ENCODE measurements around the gene MTERF4.

- TF ChIP-seq YY1 (IDR thresholded peaks at IDR 0.05; ENCODE audit: insufficient read depth, insufficient replicate concordance, low read depth, low read length) (no peak), TMF1 (CRISPR knock-in tag; IDR thresholded peaks at IDR 0.05; ENCODE audit: low read depth) (no peak), SP1 (IDR thresholded peaks at IDR 0.05) (no peak), SP1 (CRISPR knock-in tag; IDR thresholded peaks at IDR 0.05) (no peak), ZNF24 (IDR thresholded peaks at IDR 0.05) (no peak), MEIS2 (CRISPR knock-in tag; IDR thresholded peaks at IDR 0.05) (no peak), CHD4 (IDR thresholded peaks at IDR 0.05; ENCODE audit: borderline replicate concordance, low read length) (no peak), RAD51 (IDR thresholded peaks at IDR 0.05; ENCODE audit: borderline replicate concordance) (no peak)
Observed at GRCh38 chr2:241052677-241053360, 49.3 kb downstream of the MTERF4 start.
